Activated naive CD4-positive, alpha-beta T cell treated with anti-CD3 and anti-CD28 coated beads for 36 hours (primary cell): ENCODE data around the gene GORASP1. TPM values are rescaled to one million over a fixed set of nuclear protein-coding genes. Genes with fewer than 3 reads are reported as not detected.
A peak's percentile ranks its signal among the peaks of the same experiment; 100 is the strongest.

Experiments used
- CTCF ChIA-PET: fragments of 350-600 bp; sonication (Branson Sonifier 250); formaldehyde crosslinking; loops from one replicate; lab custom pipeline; 2021; ENCODE audit warnings: antibody characterized with exemption; lab: Charles Lee
- DNase-seq: peaks from one replicate; pipeline ENCODE4 v3.0.0-alpha.2; 2020
- H3K27ac Mint-ChIP-seq: one replicate; pipeline ENCODE4 v1.8.0; 2021; ENCODE audit warnings: mild to moderate bottlenecking, mixed read lengths
- H3K27me3 Mint-ChIP-seq: one replicate; pipeline ENCODE4 v1.8.0; 2021; ENCODE audit warnings: low read depth, mixed read lengths
- H3K36me3 Mint-ChIP-seq: one replicate; pipeline ENCODE4 v1.8.0; 2021; ENCODE audit warnings: low read depth, mixed read lengths
- H3K4me1 Mint-ChIP-seq: one replicate; pipeline ENCODE4 v1.8.0; 2021; ENCODE audit warnings: low read depth, mixed read lengths
- H3K4me3 Mint-ChIP-seq: one replicate; pipeline ENCODE4 v1.8.0; 2021; ENCODE audit warnings: mild to moderate bottlenecking, moderate library complexity, mixed read lengths
- H3K9me3 Mint-ChIP-seq: one replicate; pipeline ENCODE4 v1.8.0; 2021; ENCODE audit warnings: mixed read lengths
- intact Hi-C: fragments of 100-400 bp; cut with micrococcal nuclease; formaldehyde crosslinking; loops from one replicate; pipeline ENCODE4 v1.15.1; 2023
- total RNA-seq, 2 experiments: library from RNA; stranded (reverse); gene quantifications; one replicate each; pipeline ENCODE4 v1.2.3, GENCODE V29; 2021

The GORASP1 gene
- total RNA-seq, 2 experiments from 2014 or later = 19.0 to 21.8 TPM

DNA sequence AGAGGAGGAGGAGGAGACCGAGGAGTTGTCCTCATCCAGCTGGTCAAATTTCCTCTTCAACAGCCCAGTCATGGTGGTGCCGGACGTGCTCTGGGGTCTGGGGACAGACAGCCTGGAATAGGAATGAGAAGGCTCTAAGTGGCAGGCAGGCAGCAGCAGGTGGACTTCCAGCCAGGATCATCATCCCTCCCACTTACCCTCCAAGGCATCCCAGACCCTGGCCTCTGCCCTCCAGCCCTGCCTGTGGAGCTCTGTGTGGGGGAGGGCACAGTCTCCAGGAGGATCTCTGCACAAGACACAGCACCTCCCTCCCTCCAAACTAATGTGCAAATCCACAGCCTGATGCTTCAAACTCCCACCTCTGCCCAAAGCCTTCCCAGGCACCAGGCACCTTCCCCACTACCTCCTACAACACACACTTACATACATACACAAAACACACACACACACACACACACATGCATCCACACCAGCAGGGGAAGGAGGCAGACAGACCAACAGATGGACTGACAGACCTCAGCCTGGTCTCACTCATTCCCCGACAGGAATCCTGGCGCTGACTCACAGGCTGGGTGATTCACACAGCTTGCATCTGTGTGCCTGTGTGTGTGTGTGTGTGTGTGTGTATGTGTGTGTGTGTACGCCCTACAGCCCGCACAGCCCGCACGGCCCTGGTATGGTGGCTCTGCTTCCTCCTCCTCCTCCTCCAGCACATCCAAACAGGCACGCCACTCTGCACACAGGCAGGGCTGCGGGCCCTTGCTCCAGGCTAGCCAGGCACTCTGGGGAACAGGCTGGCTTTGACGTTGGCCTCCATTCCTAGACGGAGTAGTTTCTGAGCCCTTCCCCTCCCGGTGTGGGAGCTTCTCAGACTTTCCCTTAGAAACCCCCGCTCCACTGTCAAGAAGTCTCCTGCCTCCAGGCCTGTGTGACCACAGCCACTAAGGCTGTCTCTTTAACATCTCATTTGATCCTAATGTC is 39.5 kb upstream of the GORASP1 start:
- intact Hi-C loops = loop anchor here (1.0 kb wide), 1 partner anchor 33 kb away; no protein-coding TSS in a partner anchor

GRCh38 chr3:39146083-39146501 is 38.7 kb upstream of the GORASP1 start:
- intact Hi-C loops = no loop called here
- CTCF ChIA-PET = interaction anchor here (1.4 to 3.2 kb wide), 4 partner anchors 19 to 145 kb away, joined by 4 to 12 read pairs (median 6); no protein-coding TSS in a partner anchor
- no peak for DNase-seq
- no peaks in the 10 kb centered on the region for H3K9me3 Mint-ChIP-seq
- peak overlapping the region; percentile 16 for H3K4me3 Mint-ChIP-seq
- peaks cover 75% of the 10 kb centered on the region for H3K4me1 Mint-ChIP-seq
- H3K27me3 Mint-ChIP-seq = no peaks in the 10 kb centered on the region
- peaks cover 89% of the 10 kb centered on the region for H3K36me3 Mint-ChIP-seq
- peak overlapping the region; percentile 98 for H3K27ac Mint-ChIP-seq

More for the DNA sequence above, 39.5 kb upstream of the GORASP1 start:
- Mint-ChIP-seq H3K27me3 (no peaks in the 10 kb centered on the region), H3K36me3 (peaks cover 91% of the 10 kb centered on the region), H3K4me1 (peaks cover 70% of the 10 kb centered on the region), H3K27ac (peak overlapping the region; percentile 98), H3K4me3 (peak overlapping the region; percentile 99), H3K9me3 (no peaks in the 10 kb centered on the region)
- CTCF ChIA-PET = interaction anchor here (1.2 to 3.2 kb wide), 5 partner anchors 20 to 144 kb away, joined by 4 to 12 read pairs (median 6); no protein-coding TSS in a partner anchor
- DNase-seq = peak; percentile 92

DNA sequence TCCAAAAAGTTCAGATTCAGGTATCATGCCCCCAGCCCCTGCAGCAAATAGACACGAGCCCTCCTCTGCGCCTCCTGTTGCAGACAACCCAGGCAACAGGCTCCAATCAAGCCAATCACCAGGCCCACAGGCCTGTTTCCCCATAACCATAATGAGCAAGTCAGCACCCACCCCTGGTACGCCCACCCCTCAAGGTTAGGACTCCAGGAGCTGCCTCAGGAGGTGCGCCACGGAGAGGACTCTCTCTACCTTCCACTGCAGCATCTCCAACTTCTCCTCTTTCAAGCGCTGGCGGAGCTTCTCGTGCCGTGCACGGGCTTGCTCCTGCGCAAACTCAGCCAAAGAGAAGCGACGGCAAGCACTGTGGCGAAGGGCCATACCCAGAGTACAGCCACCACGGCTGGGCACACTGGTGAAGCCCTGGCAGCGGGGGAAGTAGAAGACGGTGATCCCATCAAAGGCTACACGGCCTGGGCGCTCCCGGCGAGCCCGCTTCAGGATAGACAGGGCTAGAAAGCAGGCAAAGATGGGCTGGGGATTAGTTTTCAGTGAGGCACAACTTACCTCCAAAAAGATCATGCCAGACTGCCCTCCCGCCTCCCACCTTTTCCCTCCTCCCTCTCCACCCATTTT is 37.4 kb upstream of the GORASP1 start:
- Mint-ChIP-seq H3K36me3 (peaks cover 83% of the 10 kb centered on the region), H3K9me3 (no peaks in the 10 kb centered on the region)
- CTCF ChIA-PET = interaction anchor here (0.6 to 3.2 kb wide), 3 partner anchors 18 to 143 kb away, joined by 3 to 12 read pairs (median 4); no protein-coding TSS in a partner anchor

GRCh38 chr3:39144095-39144747 is 36.8 kb upstream of the GORASP1 start:
- CTCF ChIA-PET = interaction anchor here (0.6 to 1.2 kb wide), 2 partner anchors 10 to 18 kb away, joined by 3 read pairs; no protein-coding TSS in a partner anchor
- no peak overlapping the region for H3K4me3 Mint-ChIP-seq
- peak overlapping the region; percentile 24 for H3K27ac Mint-ChIP-seq
- peaks cover 66% of the 10 kb centered on the region for H3K4me1 Mint-ChIP-seq
- no peaks in the 10 kb centered on the region for H3K27me3 Mint-ChIP-seq
- no peaks in the 10 kb centered on the region for H3K9me3 Mint-ChIP-seq
- DNase-seq = no peak
- intact Hi-C loops = no loop called here
- H3K36me3 Mint-ChIP-seq = peaks cover 76% of the 10 kb centered on the region

More for the DNA sequence above, 37.4 kb upstream of the GORASP1 start:
- no peak overlapping the region for H3K27ac Mint-ChIP-seq
- no peaks in the 10 kb centered on the region for H3K27me3 Mint-ChIP-seq
- no peak for DNase-seq
- no peak overlapping the region for H3K4me3 Mint-ChIP-seq
- intact Hi-C loops = no loop called here
- H3K4me1 Mint-ChIP-seq = peaks cover 68% of the 10 kb centered on the region

DNA sequence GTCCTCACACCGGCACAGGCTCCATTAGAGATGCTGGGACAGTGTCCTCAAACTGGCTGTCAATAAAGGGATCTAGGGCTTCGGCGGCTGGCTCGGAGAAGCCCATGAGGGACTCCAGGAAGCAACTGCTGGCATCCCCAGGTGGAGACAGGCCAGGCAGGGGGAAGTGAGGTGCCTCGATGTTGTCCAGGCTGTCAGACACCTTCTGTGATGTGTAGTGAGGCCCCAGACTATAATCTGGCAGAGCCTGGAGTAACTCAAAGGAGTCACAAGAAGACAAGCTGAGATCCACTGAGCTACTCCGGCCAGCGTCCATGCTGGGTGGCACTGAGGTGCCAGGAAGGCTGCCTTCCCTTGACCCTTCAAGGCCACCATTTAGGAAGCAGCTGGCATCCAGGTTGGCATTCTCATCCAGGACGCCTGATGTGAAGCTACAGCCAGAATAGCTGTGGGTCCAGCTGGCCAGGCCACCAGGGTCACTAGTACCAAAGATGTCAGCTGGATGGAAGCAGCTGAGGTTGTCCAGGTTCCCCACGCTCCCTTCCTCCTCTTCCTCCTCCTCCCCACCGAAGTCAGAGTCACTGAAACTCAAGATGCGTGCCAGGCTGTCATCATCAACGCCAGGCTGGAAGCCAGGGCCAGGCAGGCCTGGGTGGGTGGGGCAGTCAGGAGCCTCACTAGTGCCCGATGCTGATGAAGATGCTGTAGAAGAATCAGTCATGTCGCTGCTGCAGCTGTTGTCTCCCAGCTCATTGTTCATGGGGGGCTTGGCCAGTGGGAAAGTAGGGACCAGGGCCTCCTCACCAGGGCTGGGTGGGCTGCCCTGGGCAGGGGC is 35.8 kb upstream of the GORASP1 start:
- Mint-ChIP-seq H3K4me3 (no peak overlapping the region), H3K27ac (peak overlapping the region; percentile 69), H3K36me3 (peaks cover 67% of the 10 kb centered on the region), H3K27me3 (no peaks in the 10 kb centered on the region), H3K4me1 (peaks cover 63% of the 10 kb centered on the region), H3K9me3 (no peaks in the 10 kb centered on the region)
- intact Hi-C loops = no loop called here
- CTCF ChIA-PET = interaction anchor here (0.7 to 1.8 kb wide), 3 partner anchors 9 to 146 kb away, joined by 3 to 4 read pairs (median 3); no protein-coding TSS in a partner anchor
- no peak for DNase-seq

DNA sequence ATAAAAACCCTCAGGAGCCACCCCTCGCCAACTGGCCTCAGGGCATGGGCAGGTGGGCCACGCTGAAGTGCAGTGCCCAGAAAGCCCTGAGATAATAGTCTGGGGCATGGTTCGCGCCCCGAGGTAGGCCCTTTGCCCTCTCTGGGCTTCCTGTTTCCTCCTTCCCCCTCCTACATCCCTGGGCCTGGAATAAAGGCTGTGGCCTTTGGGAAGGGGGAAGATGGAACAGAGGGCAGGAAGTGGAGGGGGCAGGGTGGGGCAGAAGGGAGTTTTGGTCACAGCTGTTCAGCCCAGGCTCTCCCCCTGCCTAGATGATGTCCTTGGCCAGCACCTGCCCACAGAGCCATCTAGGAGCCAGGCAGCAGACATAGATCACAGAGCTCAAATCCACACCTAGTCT is 34.6 kb upstream of the GORASP1 start:
- no peaks in the 10 kb centered on the region for H3K27me3 Mint-ChIP-seq
- H3K4me3 Mint-ChIP-seq = no peak overlapping the region
- H3K9me3 Mint-ChIP-seq = no peaks in the 10 kb centered on the region
- intact Hi-C loops = no loop called here
- H3K36me3 Mint-ChIP-seq = peaks cover 55% of the 10 kb centered on the region
- peaks cover 51% of the 10 kb centered on the region for H3K4me1 Mint-ChIP-seq
- no peak for DNase-seq
- CTCF ChIA-PET = interaction anchor here (1.8 kb wide), 1 partner anchor 15 kb away, joined by 4 read pairs; no protein-coding TSS in a partner anchor
- peak overlapping the region; percentile 81 for H3K27ac Mint-ChIP-seq

GRCh38 chr3:39141171-39141995 is 34.0 kb upstream of the GORASP1 start:
- Mint-ChIP-seq H3K4me1 (peaks cover 44% of the 10 kb centered on the region), H3K36me3 (peaks cover 49% of the 10 kb centered on the region), H3K9me3 (no peaks in the 10 kb centered on the region), H3K27me3 (no peaks in the 10 kb centered on the region), H3K27ac (peak overlapping the region; percentile 81), H3K4me3 (no peak overlapping the region)
- no peak for DNase-seq
- CTCF ChIA-PET = interaction anchor here (1.8 kb wide), 1 partner anchor 15 kb away, joined by 4 read pairs; no protein-coding TSS in a partner anchor
- intact Hi-C loops = no loop called here

DNA sequence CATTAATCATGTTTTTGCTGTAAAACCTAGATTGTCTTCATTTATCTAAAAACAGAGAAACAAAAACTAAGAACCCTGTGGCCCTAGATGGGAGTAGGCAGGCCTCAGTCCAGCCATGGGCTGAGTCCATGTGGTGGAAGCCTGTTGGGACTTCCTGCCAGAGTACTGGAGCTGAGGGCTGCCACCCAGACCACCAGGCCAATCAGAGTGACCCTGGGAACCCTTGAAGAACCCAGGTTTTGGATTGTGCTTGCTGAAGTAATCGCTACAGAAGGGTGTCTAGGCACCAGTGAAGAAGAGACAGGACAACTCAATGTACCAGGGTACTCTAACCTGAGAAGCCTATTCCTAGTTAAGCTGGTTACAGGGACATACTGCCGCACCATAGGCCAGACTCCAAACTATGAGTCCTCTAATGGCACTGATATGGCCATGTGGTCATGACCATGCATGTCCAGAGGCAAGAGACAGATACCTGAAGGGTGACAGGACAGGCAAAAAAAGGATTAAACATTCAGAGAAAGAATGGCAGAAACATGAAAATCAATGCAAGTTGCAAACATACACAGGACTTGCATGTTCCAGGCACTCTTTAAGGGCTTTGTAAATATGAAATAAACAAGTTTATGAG is 33.0 kb upstream of the GORASP1 start:
- intact Hi-C loops = no loop called here
- no peak for DNase-seq
- Mint-ChIP-seq H3K4me3 (no peak overlapping the region), H3K9me3 (no peaks in the 10 kb centered on the region), H3K36me3 (peaks cover 41% of the 10 kb centered on the region), H3K27me3 (no peaks in the 10 kb centered on the region), H3K4me1 (peaks cover 38% of the 10 kb centered on the region), H3K27ac (peak overlapping the region; percentile 81)
- CTCF ChIA-PET = no interaction called here

- peaks cover 32% of the 10 kb centered on the region for H3K36me3 Mint-ChIP-seq
- no peak for DNase-seq
- H3K4me1 Mint-ChIP-seq = peaks cover 35% of the 10 kb centered on the region
- intact Hi-C loops = no loop called here
- no peak overlapping the region for H3K4me3 Mint-ChIP-seq
- H3K9me3 Mint-ChIP-seq = no peaks in the 10 kb centered on the region
- no peaks in the 10 kb centered on the region for H3K27me3 Mint-ChIP-seq
- H3K27ac Mint-ChIP-seq = peak overlapping the region; percentile 61
- CTCF ChIA-PET = interaction anchor here (0.6 to 0.8 kb wide), 2 partner anchors 31 to 149 kb away, joined by 3 to 5 read pairs; partner anchors contain the start of gene TTC21A
These were observed 32.0 kb upstream of the GORASP1 start for GRCh38 chr3:39139442-39139841.

DNA sequence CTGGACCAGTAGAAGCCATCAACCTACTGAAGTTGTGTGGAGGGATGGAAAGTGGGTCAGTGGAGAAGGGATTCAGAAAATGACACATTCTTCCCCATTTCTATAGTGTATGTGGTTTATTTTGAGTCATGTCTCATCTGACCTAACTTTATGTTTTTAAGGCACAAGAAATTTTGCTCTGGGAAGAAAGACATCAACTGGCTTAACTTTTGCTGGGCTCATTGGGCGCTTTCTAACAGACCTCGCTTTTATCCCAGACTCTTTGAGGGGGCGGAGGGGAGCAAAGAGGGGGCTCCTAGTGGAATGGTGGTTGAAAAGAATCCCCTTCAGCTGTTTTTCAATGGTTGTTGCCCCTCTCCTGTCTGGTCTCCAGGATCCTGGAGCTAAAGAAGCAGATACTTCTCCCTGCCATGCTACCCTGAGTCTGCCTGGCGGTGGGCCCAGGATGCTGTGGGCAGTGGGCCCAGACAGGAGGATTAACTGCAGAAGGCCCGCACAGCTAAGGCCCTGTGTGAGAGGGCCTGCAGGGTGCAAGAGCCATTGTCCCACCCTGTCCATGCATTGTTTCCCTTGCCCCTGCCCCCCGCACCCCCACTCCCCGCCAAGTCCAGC is 31.5 kb upstream of the GORASP1 start:
- peaks cover 30% of the 10 kb centered on the region for H3K4me1 Mint-ChIP-seq
- peak overlapping the region; percentile 68 for H3K27ac Mint-ChIP-seq
- H3K4me3 Mint-ChIP-seq = no peak overlapping the region
- intact Hi-C loops = no loop called here
- DNase-seq = no peak
- CTCF ChIA-PET = interaction anchor here (0.6 to 0.8 kb wide), 2 partner anchors 31 to 150 kb away, joined by 3 to 5 read pairs; partner anchors contain the start of gene TTC21A
- peaks cover 27% of the 10 kb centered on the region for H3K36me3 Mint-ChIP-seq
- H3K9me3 Mint-ChIP-seq = no peaks in the 10 kb centered on the region
- no peaks in the 10 kb centered on the region for H3K27me3 Mint-ChIP-seq
